Smooth muscle cell (in vitro differentiated cells): ENCODE data around the gene ZFYVE28. TPM values are rescaled to one million over a fixed set of nuclear protein-coding genes. Genes with fewer than 3 reads are reported as not detected.

Experiments used
- DNase-seq: peaks from one replicate; lab custom pipeline; 2025; ENCODE audit not compliant: unreplicated experiment; lab: John Stamatoyannopoulos, UW
- H2AFZ ChIP-seq: fragments of 200-600 bp; sonication (generic); 2 replicates; pipeline ENCODE4 v1.6.0; 2016; ENCODE audit warnings: antibody characterized with exemption, low read depth, mild to moderate bottlenecking
- H3F3A ChIP-seq: fragments of 200-600 bp; sonication (generic); 2 replicates; pipeline ENCODE4 v1.6.0; 2017; ENCODE audit warnings: antibody characterized with exemption, low read depth
- H3K27ac ChIP-seq: fragments of 200-600 bp; sonication (generic); 2 replicates; pipeline ENCODE4 v1.5.1; 2016; ENCODE audit warnings: low read depth, mild to moderate bottlenecking
- H3K27me3 ChIP-seq: fragments of 200-600 bp; sonication (generic); 2 replicates; pipeline ENCODE4 v1.6.1; 2016; ENCODE audit warnings: low read depth, mild to moderate bottlenecking
- H3K36me3 ChIP-seq: fragments of 200-600 bp; sonication (generic); 2 replicates; pipeline ENCODE4 v1.5.1; 2016; ENCODE audit warnings: low read depth
- H3K4me1 ChIP-seq: fragments of 200-600 bp; sonication (generic); 2 replicates; pipeline ENCODE4 v1.5.1; 2016; ENCODE audit warnings: low read depth
- H3K4me2 ChIP-seq: fragments of 200-600 bp; sonication (generic); 2 replicates; pipeline ENCODE4 v1.6.0; 2016; ENCODE audit warnings: mild to moderate bottlenecking
- H3K4me3 ChIP-seq: fragments of 200-600 bp; sonication (generic); 2 replicates; pipeline ENCODE4 v1.5.1; 2016; ENCODE audit warnings: mild to moderate bottlenecking
- H3K79me2 ChIP-seq: fragments of 200-600 bp; sonication (generic); 2 replicates; pipeline ENCODE4 v1.6.0; 2016; ENCODE audit warnings: low read depth, mild to moderate bottlenecking
- H3K9ac ChIP-seq: fragments of 200-600 bp; sonication (generic); 2 replicates; pipeline ENCODE4 v1.6.0; 2016; ENCODE audit warnings: low read depth
- H3K9me3 ChIP-seq: fragments of 200-600 bp; sonication (generic); replicated peaks from 2 replicates; pipeline ENCODE4 v1.5.1; 2016; ENCODE audit warnings: low read depth
- H4K20me1 ChIP-seq: fragments of 200-600 bp; sonication (generic); 2 replicates; pipeline ENCODE4 v1.6.0; 2016; ENCODE audit warnings: low read depth
- CTCF ChIP-seq: fragments of 200-600 bp; sonication (generic); IDR thresholded peaks from 2 replicates; pipeline ENCODE4 v1.5.1; 2017; ENCODE audit warnings: borderline replicate concordance, mild to moderate bottlenecking, antibody characterized with exemption; ENCODE audit not compliant: insufficient read depth, poor library complexity, severe bottlenecking
- WGBS: methylation state at CpG from one replicate; pipeline ENCODE4 v1.1.7; 2016; ENCODE audit warnings: low lambda C conversion rate; 5-methylcytosine and 5-hydroxymethylcytosine counted together
- polyA plus RNA-seq: library from polyadenylated mRNA; unstranded; fragments of >200 nt; fragmentation: Nextera tagmentation; extraction: Ambion mirVana; gene quantifications from 2 replicates; pipeline ENCODE4 v1.2.1, GENCODE V29; 2016
- total RNA-seq: library from RNA; depleted of rRNA; stranded (reverse); fragments of >200 nt; gene quantifications from 2 replicates; pipeline ENCODE4 v1.2.3, GENCODE V29; 2014

Gene ZFYVE28
- total and polyA plus RNA-seq, 2 experiments from 2014 or later: 0.22 TPM; not detected in 1

- no peaks in the 10 kb centered on the region for H4K20me1 ChIP-seq
- H3K36me3 ChIP-seq: no peaks in the 10 kb centered on the region
- 88% methylated on average over 23 of the region's 26 CpGs for WGBS
- TF ChIP-seq CTCF: no peak
- H3K4me1 ChIP-seq: no peaks in the 10 kb centered on the region
- H3K4me3 ChIP-seq: no peak overlapping the region
- H3K4me2 ChIP-seq: no peak overlapping the region
- H3K9ac ChIP-seq: no peak overlapping the region
- H3K27me3 ChIP-seq: no peaks in the 10 kb centered on the region
- DNase-seq: no peak
- no peak overlapping the region for H2AFZ ChIP-seq
- no peaks in the 10 kb centered on the region for H3K79me2 ChIP-seq
- H3K27ac ChIP-seq: no peak overlapping the region
- no peaks in the 10 kb centered on the region for H3F3A ChIP-seq
- no peaks in the 10 kb centered on the region for H3K9me3 ChIP-seq
Measured at GRCh38 chr4:2370597-2371320, 47.7 kb downstream of the ZFYVE28 start.

GRCh38 chr4:2368746-2369437, 49.6 kb downstream of the ZFYVE28 start:
- no peak overlapping the region for H3K9ac ChIP-seq
- WGBS: 93% methylated on average over 4 of the region's 4 CpGs
- no peaks in the 10 kb centered on the region for H4K20me1 ChIP-seq

GRCh38 chr4:2367626-2368025, 50.8 kb downstream of the ZFYVE28 start:
- Histone ChIP-seq H3K9me3 (no peaks in the 10 kb centered on the region), H2AFZ (no peak overlapping the region), H3K4me3 (no peak overlapping the region), H3K27me3 (no peaks in the 10 kb centered on the region), H3K79me2 (no peaks in the 10 kb centered on the region), H4K20me1 (no peaks in the 10 kb centered on the region), H3K4me2 (no peak overlapping the region), H3K4me1 (no peaks in the 10 kb centered on the region), H3K36me3 (no peaks in the 10 kb centered on the region), H3F3A (no peaks in the 10 kb centered on the region), H3K27ac (no peak overlapping the region), H3K9ac (no peak overlapping the region)
- TF ChIP-seq CTCF: no peak
- 75% methylated on average over 7 of the region's 7 CpGs for WGBS
- no peak for DNase-seq

More at GRCh38 chr4:2368746-2369437, 49.6 kb downstream of the ZFYVE28 start:
- Histone ChIP-seq H2AFZ (no peak overlapping the region), H3K4me1 (no peaks in the 10 kb centered on the region), H3K27ac (no peak overlapping the region), H3K27me3 (no peaks in the 10 kb centered on the region), H3K4me3 (no peak overlapping the region), H3K4me2 (no peak overlapping the region), H3K36me3 (no peaks in the 10 kb centered on the region), H3K9me3 (no peaks in the 10 kb centered on the region), H3K79me2 (no peaks in the 10 kb centered on the region), H3F3A (no peaks in the 10 kb centered on the region)
- DNase-seq: no peak
- TF ChIP-seq CTCF: no peak
